ENCODE results near the gene TMEM30A.

DNA sequence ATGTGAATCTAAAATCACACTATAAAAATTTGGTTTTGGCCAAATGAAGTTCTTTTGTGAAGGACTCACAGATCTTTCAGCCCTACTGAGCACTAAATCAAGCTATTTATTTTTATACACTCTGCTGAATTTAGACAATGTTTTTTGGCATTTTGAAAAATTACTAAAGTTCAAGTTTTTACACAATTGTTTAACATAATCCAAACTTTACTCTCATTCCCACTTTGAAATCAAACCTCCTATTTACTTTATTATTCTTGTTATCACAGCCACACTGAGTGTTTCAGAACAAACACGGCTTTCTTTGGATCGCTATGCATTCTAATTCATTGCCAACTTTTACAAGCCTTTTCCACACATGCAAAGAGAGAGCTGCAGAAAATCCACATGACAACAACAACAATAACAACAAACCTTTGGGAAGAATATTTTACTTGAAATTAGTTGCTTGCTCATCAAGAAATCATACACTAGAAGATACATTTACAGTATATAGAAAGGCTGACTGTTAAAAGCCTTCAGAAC is 49.1 kb upstream of the TMEM30A start:
- TF ChIP-seq, protein P1, sequence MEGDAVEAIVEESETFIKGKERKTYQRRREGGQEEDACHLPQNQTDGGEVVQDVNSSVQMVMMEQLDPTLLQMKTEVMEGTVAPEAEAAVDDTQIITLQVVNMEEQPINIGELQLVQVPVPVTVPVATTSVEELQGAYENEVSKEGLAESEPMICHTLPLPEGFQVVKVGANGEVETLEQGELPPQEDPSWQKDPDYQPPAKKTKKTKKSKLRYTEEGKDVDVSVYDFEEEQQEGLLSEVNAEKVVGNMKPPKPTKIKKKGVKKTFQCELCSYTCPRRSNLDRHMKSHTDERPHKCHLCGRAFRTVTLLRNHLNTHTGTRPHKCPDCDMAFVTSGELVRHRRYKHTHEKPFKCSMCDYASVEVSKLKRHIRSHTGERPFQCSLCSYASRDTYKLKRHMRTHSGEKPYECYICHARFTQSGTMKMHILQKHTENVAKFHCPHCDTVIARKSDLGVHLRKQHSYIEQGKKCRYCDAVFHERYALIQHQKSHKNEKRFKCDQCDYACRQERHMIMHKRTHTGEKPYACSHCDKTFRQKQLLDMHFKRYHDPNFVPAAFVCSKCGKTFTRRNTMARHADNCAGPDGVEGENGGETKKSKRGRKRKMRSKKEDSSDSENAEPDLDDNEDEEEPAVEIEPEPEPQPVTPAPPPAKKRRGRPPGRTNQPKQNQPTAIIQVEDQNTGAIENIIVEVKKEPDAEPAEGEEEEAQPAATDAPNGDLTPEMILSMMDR (IDR thresholded peaks at IDR 0.05) = no peak
- no peak for TF ChIP-seq POLR2A (IDR thresholded peaks at IDR 0.05)
